Ishikawa (cell line): ENCODE data around the gene ARHGAP22.

Experiments used
- CEBPB ChIP-seq: IDR thresholded peaks from 2 replicates; pipeline ENCODE4 v1.6.1; 2012
- EGR1 ChIP-seq: IDR thresholded peaks from 2 replicates; pipeline ENCODE4 v1.6.1; 2012
- EP300 ChIP-seq: IDR thresholded peaks from 2 replicates; pipeline ENCODE4 v1.6.1; 2012; ENCODE audit warnings: borderline replicate concordance
- FOXM1 ChIP-seq: IDR thresholded peaks from 2 replicates; pipeline ENCODE4 v1.6.1; 2012; ENCODE audit warnings: low read depth, borderline replicate concordance
- MAX ChIP-seq: IDR thresholded peaks from 2 replicates; pipeline ENCODE4 v1.6.1; 2012
- NFIC ChIP-seq: IDR thresholded peaks from 2 replicates; pipeline ENCODE4 v1.6.1; 2012
- REST ChIP-seq: IDR thresholded peaks from 2 replicates; pipeline ENCODE4 v1.6.1; 2012; ENCODE audit warnings: low read depth, mild to moderate bottlenecking
- TAF1 ChIP-seq: IDR thresholded peaks from 2 replicates; pipeline ENCODE4 v1.6.1; 2012; ENCODE audit warnings: low read depth, mild to moderate bottlenecking
- TCF12 ChIP-seq: IDR thresholded peaks from 2 replicates; pipeline ENCODE4 v1.6.1; 2012; ENCODE audit warnings: low read depth
- TEAD4 ChIP-seq: IDR thresholded peaks from 2 replicates; pipeline ENCODE4 v1.6.1; 2012
- USF1 ChIP-seq: IDR thresholded peaks from 2 replicates; pipeline ENCODE4 v1.6.1; 2012
- YY1 ChIP-seq: IDR thresholded peaks from 2 replicates; pipeline ENCODE4 v1.6.1; 2012; ENCODE audit warnings: low read depth
- ZBTB7A ChIP-seq: IDR thresholded peaks from 2 replicates; pipeline ENCODE4 v1.6.1; 2012; ENCODE audit warnings: low read depth

GRCh38 chr10:48607356-48608278, 2.7 kb upstream of the ARHGAP22 start:
- TF ChIP-seq TCF12 = no peak
- no peak for TF ChIP-seq TAF1
- no peak for TF ChIP-seq YY1
- no peak for TF ChIP-seq USF1
- no peak for TF ChIP-seq EGR1
- no peak for TF ChIP-seq MAX
- TF ChIP-seq FOXM1 = no peak
- TF ChIP-seq EP300 = no peak
- TF ChIP-seq ZBTB7A = no peak
- TF ChIP-seq NFIC = no peak
- TF ChIP-seq TEAD4 = no peak
- TF ChIP-seq CEBPB = no peak
- no peak for TF ChIP-seq REST
